IMR-90 (cell line): ENCODE results near the gene MPND. TPM values are rescaled to one million over a fixed set of nuclear protein-coding genes. Genes with fewer than 3 reads are reported as not detected.

Source experiments
- ATAC-seq: fragments of 200-7000 bp; cut with Tn5 transposase; 2 replicates; pipeline ENCODE4 v1.9.1; 2020; ENCODE audit warnings: low read depth, mild to moderate bottlenecking, moderate library complexity
- BruUV-seq: library from RNA; stranded (reverse); fragments of 400-500 nt; replicated peaks from 2 replicates; lab custom pipeline; 2021; lab: Mats Ljungman, UMichigan
- CTCF ChIA-PET: fragments of 300-600 bp; formaldehyde crosslinking; extraction: SDS; loops from one replicate; lab custom pipeline; 2021; ENCODE audit warnings: antibody characterized with exemption; lab: Yijun Ruan, JAX
- POLR2A ChIA-PET: fragments of 300-600 bp; sonication (Branson Sonifier 250); formaldehyde crosslinking; loops from one replicate; lab custom pipeline; 2022; ENCODE audit warnings: antibody characterized with exemption; ENCODE audit not compliant: unreplicated experiment; lab: Charles Lee
- DNase-seq: peaks from one replicate; pipeline ENCODE4 v3.0.0; 2013
- H2AFZ ChIP-seq: replicated peaks from 2 replicates; pipeline ENCODE3; 2013; ENCODE audit warnings: low read length, mild to moderate bottlenecking; ENCODE audit not compliant: poor library complexity
- H2AK5ac ChIP-seq: 2 replicates; pipeline ENCODE4 v1.6.1; 2013; ENCODE audit warnings: low read depth, low read length, inconsistent platforms
- H2AK9ac ChIP-seq: replicated peaks from 2 replicates; pipeline ENCODE3; 2013; ENCODE audit warnings: mild to moderate bottlenecking, low read depth, low read length, moderate library complexity; ENCODE audit not compliant: poor library complexity
- H2BK120ac ChIP-seq: 2 replicates; pipeline ENCODE4 v1.6.1; 2013; ENCODE audit warnings: low read depth, low read length, inconsistent platforms
- H2BK15ac ChIP-seq: 3 replicates; pipeline ENCODE4 v1.6.1; 2013; ENCODE audit warnings: low read depth, low read length, inconsistent platforms
- H2BK20ac ChIP-seq: 2 replicates; pipeline ENCODE4 v1.6.1; 2013; ENCODE audit warnings: low read depth, mild to moderate bottlenecking, inconsistent platforms, low read length, moderate library complexity
- H2BK5ac ChIP-seq: 2 replicates; pipeline ENCODE4 v1.6.1; 2013; ENCODE audit warnings: mild to moderate bottlenecking, low read depth, low read length, inconsistent platforms; ENCODE audit not compliant: poor library complexity, severe bottlenecking
- H3K14ac ChIP-seq: replicated peaks from 2 replicates; pipeline ENCODE4 v1.6.1; 2013; ENCODE audit warnings: low read depth, low read length, inconsistent platforms
- H3K18ac ChIP-seq: 2 replicates; pipeline ENCODE4 v1.6.1; 2013; ENCODE audit warnings: low read depth, low read length, control low read depth
- H3K23ac ChIP-seq: 2 replicates; pipeline ENCODE4 v1.6.1; 2013; ENCODE audit warnings: low read depth, low read length, inconsistent platforms
- H3K27ac ChIP-seq: 2 replicates; pipeline ENCODE4 v1.5.1; 2013; ENCODE audit warnings: mild to moderate bottlenecking, control low read depth, low read length; ENCODE audit not compliant: insufficient read depth
- H3K27me3 ChIP-seq: 2 replicates; pipeline ENCODE4 v1.6.1; 2013; ENCODE audit warnings: low read length; ENCODE audit not compliant: control insufficient read depth, insufficient read depth
- H3K36me3 ChIP-seq: 2 replicates; pipeline ENCODE4 v1.6.1; 2013; ENCODE audit warnings: low read length, mixed read lengths; ENCODE audit not compliant: control insufficient read depth, insufficient read depth
- H3K4ac ChIP-seq: 2 replicates; pipeline ENCODE4 v1.6.1; 2013; ENCODE audit warnings: low read depth, low read length, inconsistent platforms
- H3K4me1 ChIP-seq: 2 replicates; pipeline ENCODE4 v1.6.1; 2013; ENCODE audit warnings: low read length, mixed read lengths; ENCODE audit not compliant: control insufficient read depth, insufficient read depth
- H3K4me2 ChIP-seq: 2 replicates; pipeline ENCODE4 v1.6.1; 2013; ENCODE audit warnings: low read depth, mild to moderate bottlenecking, control low read depth, low read length, moderate library complexity
- H3K4me3 ChIP-seq: 2 replicates; pipeline ENCODE4 v1.5.1; 2013; ENCODE audit warnings: low read depth, mild to moderate bottlenecking, control low read depth, low read length, moderate library complexity; ENCODE audit not compliant: insufficient read depth
- H3K56ac ChIP-seq: 2 replicates; pipeline ENCODE4 v1.6.1; 2013; ENCODE audit warnings: low read length, inconsistent platforms; ENCODE audit not compliant: insufficient read depth; ENCODE audit errors: extremely low read depth
- H3K79me1 ChIP-seq, 2 experiments: 2 replicates each; pipeline ENCODE4 v1.6.1; 2013; ENCODE audit warnings: low read length in 2 of 2, inconsistent platforms in 1 of 2, low read depth in 1 of 2
- H3K9ac ChIP-seq: 2 replicates; pipeline ENCODE4 v1.6.1; 2013; ENCODE audit warnings: low read depth, low read length, control low read depth
- H3K9me1 ChIP-seq: 2 replicates; pipeline ENCODE4 v1.6.1; 2013; ENCODE audit warnings: low read length, inconsistent platforms; ENCODE audit not compliant: insufficient read depth
- H3K9me3 ChIP-seq: 2 replicates; pipeline ENCODE4 v1.6.1; 2013; ENCODE audit warnings: low read length; ENCODE audit not compliant: control insufficient read depth, insufficient read depth
- H4K20me1 ChIP-seq: 2 replicates; pipeline ENCODE4 v1.6.1; 2013; ENCODE audit warnings: low read length, inconsistent platforms; ENCODE audit not compliant: insufficient read depth
- H4K5ac ChIP-seq: 2 replicates; pipeline ENCODE4 v1.6.1; 2013; ENCODE audit warnings: mild to moderate bottlenecking, low read depth, low read length, control low read depth
- H4K8ac ChIP-seq, 2 experiments: 2 replicates each; pipeline ENCODE4 v1.6.1; 2013; ENCODE audit warnings: low read depth in 2 of 2, low read length in 2 of 2, control low read depth in 1 of 2, inconsistent platforms in 1 of 2
- H4K91ac ChIP-seq: 2 replicates; pipeline ENCODE4 v1.6.1; 2013; ENCODE audit warnings: low read depth, low read length, inconsistent platforms; ENCODE audit not compliant: insufficient read depth
- BHLHE40 ChIP-seq: fragments of 150-350 bp; IDR thresholded peaks from 2 replicates; pipeline ENCODE4 v1.6.1; 2016; ENCODE audit warnings: mild to moderate bottlenecking, low read depth, low read length
- CEBPB ChIP-seq: IDR thresholded peaks from 2 replicates; pipeline ENCODE4 v1.6.1; 2012; ENCODE audit warnings: low read depth, low read length, improper control_type of control experiment
- CHD1 ChIP-seq: IDR thresholded peaks from 2 replicates; pipeline ENCODE4 v1.6.1; 2012; ENCODE audit warnings: low read depth, low read length, improper control_type of control experiment
- FOS ChIP-seq: fragments of 150-350 bp; IDR thresholded peaks from 2 replicates; pipeline ENCODE4 v1.6.1; 2016; ENCODE audit warnings: low read depth, low read length
- MAFK ChIP-seq: IDR thresholded peaks from 2 replicates; pipeline ENCODE4 v1.6.1; 2012; ENCODE audit warnings: low read depth, low read length, improper control_type of control experiment
- MAZ ChIP-seq: IDR thresholded peaks from 2 replicates; pipeline ENCODE4 v1.6.1; 2012; ENCODE audit warnings: low read depth, mild to moderate bottlenecking, low read length, improper control_type of control experiment, moderate library complexity, borderline replicate concordance
- MXI1 ChIP-seq: IDR thresholded peaks from 2 replicates; pipeline ENCODE4 v1.6.1; 2012; ENCODE audit warnings: low read depth, mild to moderate bottlenecking, low read length, moderate library complexity, borderline replicate concordance
- NFE2L2 ChIP-seq: fragments of 150-350 bp; IDR thresholded peaks from 2 replicates; pipeline ENCODE4 v1.6.1; 2016; ENCODE audit warnings: low read depth, mild to moderate bottlenecking, low read length
- POLR2A ChIP-seq: IDR thresholded peaks from 2 replicates; pipeline ENCODE4 v1.6.1; 2012; ENCODE audit warnings: mild to moderate bottlenecking, low read depth, low read length
- RAD21 ChIP-seq: IDR thresholded peaks from 2 replicates; pipeline ENCODE4 v1.6.1; 2012; ENCODE audit warnings: low read length, improper control_type of control experiment
- RCOR1 ChIP-seq: IDR thresholded peaks from 2 replicates; pipeline ENCODE4 v1.6.1; 2012; ENCODE audit warnings: mild to moderate bottlenecking, low read length, improper control_type of control experiment; ENCODE audit not compliant: insufficient replicate concordance
- RFX5 ChIP-seq: IDR thresholded peaks from 2 replicates; pipeline ENCODE4 v1.8.0; 2012; ENCODE audit warnings: low read depth, mild to moderate bottlenecking, low read length, moderate library complexity
- SMC3 ChIP-seq: fragments of 150-350 bp; IDR thresholded peaks from 2 replicates; pipeline ENCODE4 v1.6.1; 2016; ENCODE audit warnings: low read depth, mild to moderate bottlenecking, antibody characterized with exemption, low read length, moderate library complexity
- WGBS, 2 experiments: methylation state at CpG; one replicate each; pipeline versions ENCODE4 v1.1.5 to v1.1.7; 2013; ENCODE audit warnings: missing lambda C conversion rate in 2 of 2; ENCODE audit not compliant: insufficient read length in 1 of 2; ENCODE audit errors: extremely low coverage in 2 of 2; 5-methylcytosine and 5-hydroxymethylcytosine counted together
- dilution Hi-C: fragments of 300-500 bp; cut with HindIII; formaldehyde crosslinking; loops from one replicate; pipeline ENCODE4 v1.14.3; 2018; ENCODE audit warnings: low sequenced_read_pairs; ENCODE audit not compliant: unreplicated experiment
- in situ Hi-C: fragments of 300-500 bp; cut with MboI; formaldehyde crosslinking; loops from 3 replicates; pipeline ENCODE4 v1.14.3; 2019; ENCODE audit warnings: low sequenced_read_pairs, inconsistent platforms, mixed read lengths
- intact Hi-C: fragments of 100-400 bp; cut with micrococcal nuclease; formaldehyde crosslinking; loops from 2 replicates; pipeline ENCODE4 v1.10.0; 2022
- polyA plus RNA-seq, 3 experiments: library from polyadenylated mRNA; depleted of rRNA; stranded (reverse); fragments of >200 nt; gene quantifications; 2 replicates each; pipeline ENCODE4 v1.2.3, GENCODE V29; 2012; ENCODE audit warnings: low replicate concordance in 1 of 3
- total RNA-seq: library from RNA; depleted of rRNA; stranded (reverse); fragments of >200 nt; gene quantifications from 2 replicates; pipeline ENCODE4 v1.2.3, GENCODE V29; 2012
- TF ChIP-seq, protein P1 (sequence below): fragments of 150-350 bp; IDR thresholded peaks from 2 replicates; pipeline ENCODE4 v1.6.1; 2016; ENCODE audit warnings: low read depth, mild to moderate bottlenecking, low read length, moderate library complexity, borderline replicate concordance
- TF ChIP-seq, protein P2 (sequence below): fragments of 150-350 bp; IDR thresholded peaks from 2 replicates; pipeline ENCODE4 v1.6.1; 2017; ENCODE audit warnings: mild to moderate bottlenecking, antibody characterized with exemption, low read length, low read depth
- TF ChIP-seq, protein P3 (sequence below): conservative IDR thresholded peaks from 2 replicates; pipeline ENCODE4 v1.5.1; 2012; ENCODE audit warnings: mild to moderate bottlenecking, low read depth, low read length, improper control_type of control experiment

MPND gene
- total and polyA plus RNA-seq, 2 of the 4 experiments (the other 2 are of a cell fraction): 2.3 to 8.1 TPM

DNA sequence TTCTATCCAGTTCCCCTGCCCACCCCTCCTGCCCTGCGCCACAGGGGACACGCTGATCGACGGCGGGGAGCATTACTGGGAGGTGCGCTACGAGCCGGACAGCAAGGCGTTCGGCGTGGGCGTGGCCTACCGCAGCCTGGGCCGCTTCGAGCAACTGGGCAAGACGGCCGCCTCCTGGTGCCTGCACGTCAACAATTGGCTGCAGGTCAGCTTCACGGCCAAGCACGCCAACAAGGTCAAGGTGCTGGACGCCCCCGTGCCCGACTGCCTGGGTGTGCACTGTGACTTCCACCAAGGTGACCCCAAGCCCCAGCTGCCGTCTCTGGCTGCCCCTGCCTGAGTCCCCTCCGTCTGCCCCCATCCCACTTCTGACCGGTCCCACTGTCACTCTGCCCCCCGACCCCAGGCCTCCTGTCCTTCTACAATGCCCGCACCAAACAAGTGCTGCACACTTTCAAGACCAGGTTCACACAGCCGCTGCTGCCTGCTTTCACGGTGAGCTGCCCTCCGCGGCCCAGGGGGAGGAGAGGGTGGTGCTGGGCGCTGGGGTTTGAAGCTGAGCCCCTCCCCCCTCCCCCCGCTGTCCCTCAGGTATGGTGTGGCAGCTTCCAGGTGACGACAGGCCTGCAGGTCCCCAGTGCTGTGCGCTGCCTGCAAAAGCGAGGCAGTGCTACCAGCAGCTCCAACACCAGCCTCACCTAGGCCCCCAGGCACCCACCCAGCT, 20.3 kb upstream of the MPND start:
- no TSS peak for BruUV-seq
- intact Hi-C loops (no loop called here), in situ Hi-C loops (no loop called here)

More for the DNA sequence above, 20.3 kb upstream of the MPND start:
- Histone ChIP-seq H3K4me2 (no peak overlapping the region), H3K4me1 (no peaks in the 10 kb centered on the region), H3K79me1 (no peaks in the 10 kb centered on the region), H3K9me1 (no peaks in the 10 kb centered on the region), H3K9ac (no peak overlapping the region), H2AK5ac (no peak overlapping the region), H3K27ac (no peak overlapping the region), H2BK20ac (no peak overlapping the region), H3K18ac (no peak overlapping the region), H4K5ac (no peak overlapping the region), H3K23ac (no peak overlapping the region), H4K20me1 (no peaks in the 10 kb centered on the region), H3K56ac (no peak overlapping the region), H4K91ac (no peak overlapping the region), H2AFZ (peak overlapping the region; percentile 10), H3K36me3 (no peaks in the 10 kb centered on the region), H2BK5ac (no peak overlapping the region), H3K4ac (no peak overlapping the region), H3K27me3 (no peaks in the 10 kb centered on the region; the same call in 1 of the 2 replicates), H3K9me3 (peaks cover 3% of the 10 kb centered on the region; the same call in 1 of the 2 replicates), H2BK15ac (no peak overlapping the region), H3K4me3 (no peak overlapping the region), H2AK9ac (no peak overlapping the region), H3K14ac (no peak overlapping the region), H4K8ac (no peak overlapping the region), H2BK120ac (no peak overlapping the region)
- no peak for TF ChIP-seq MAFK
- TF ChIP-seq, protein P1, sequence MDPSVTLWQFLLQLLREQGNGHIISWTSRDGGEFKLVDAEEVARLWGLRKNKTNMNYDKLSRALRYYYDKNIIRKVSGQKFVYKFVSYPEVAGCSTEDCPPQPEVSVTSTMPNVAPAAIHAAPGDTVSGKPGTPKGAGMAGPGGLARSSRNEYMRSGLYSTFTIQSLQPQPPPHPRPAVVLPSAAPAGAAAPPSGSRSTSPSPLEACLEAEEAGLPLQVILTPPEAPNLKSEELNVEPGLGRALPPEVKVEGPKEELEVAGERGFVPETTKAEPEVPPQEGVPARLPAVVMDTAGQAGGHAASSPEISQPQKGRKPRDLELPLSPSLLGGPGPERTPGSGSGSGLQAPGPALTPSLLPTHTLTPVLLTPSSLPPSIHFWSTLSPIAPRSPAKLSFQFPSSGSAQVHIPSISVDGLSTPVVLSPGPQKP: no peak
- TF ChIP-seq, protein P2, sequence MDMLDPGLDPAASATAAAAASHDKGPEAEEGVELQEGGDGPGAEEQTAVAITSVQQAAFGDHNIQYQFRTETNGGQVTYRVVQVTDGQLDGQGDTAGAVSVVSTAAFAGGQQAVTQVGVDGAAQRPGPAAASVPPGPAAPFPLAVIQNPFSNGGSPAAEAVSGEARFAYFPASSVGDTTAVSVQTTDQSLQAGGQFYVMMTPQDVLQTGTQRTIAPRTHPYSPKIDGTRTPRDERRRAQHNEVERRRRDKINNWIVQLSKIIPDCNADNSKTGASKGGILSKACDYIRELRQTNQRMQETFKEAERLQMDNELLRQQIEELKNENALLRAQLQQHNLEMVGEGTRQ: no peak
- TF ChIP-seq RFX5: no peak
- TF ChIP-seq BHLHE40: no peak
- no peak for TF ChIP-seq POLR2A
- no peak for TF ChIP-seq RAD21
- TF ChIP-seq, protein P3, sequence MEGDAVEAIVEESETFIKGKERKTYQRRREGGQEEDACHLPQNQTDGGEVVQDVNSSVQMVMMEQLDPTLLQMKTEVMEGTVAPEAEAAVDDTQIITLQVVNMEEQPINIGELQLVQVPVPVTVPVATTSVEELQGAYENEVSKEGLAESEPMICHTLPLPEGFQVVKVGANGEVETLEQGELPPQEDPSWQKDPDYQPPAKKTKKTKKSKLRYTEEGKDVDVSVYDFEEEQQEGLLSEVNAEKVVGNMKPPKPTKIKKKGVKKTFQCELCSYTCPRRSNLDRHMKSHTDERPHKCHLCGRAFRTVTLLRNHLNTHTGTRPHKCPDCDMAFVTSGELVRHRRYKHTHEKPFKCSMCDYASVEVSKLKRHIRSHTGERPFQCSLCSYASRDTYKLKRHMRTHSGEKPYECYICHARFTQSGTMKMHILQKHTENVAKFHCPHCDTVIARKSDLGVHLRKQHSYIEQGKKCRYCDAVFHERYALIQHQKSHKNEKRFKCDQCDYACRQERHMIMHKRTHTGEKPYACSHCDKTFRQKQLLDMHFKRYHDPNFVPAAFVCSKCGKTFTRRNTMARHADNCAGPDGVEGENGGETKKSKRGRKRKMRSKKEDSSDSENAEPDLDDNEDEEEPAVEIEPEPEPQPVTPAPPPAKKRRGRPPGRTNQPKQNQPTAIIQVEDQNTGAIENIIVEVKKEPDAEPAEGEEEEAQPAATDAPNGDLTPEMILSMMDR: no peak
- TF ChIP-seq FOS: no peak
- TF ChIP-seq MAZ: no peak
- no peak for TF ChIP-seq RCOR1
- TF ChIP-seq NFE2L2: no peak
- no peak for TF ChIP-seq MXI1
- TF ChIP-seq CEBPB: no peak
- TF ChIP-seq SMC3: no peak
- TF ChIP-seq CHD1: no peak
- whole genome bisulfite sequencing, 2 experiments: 94% methylated on average over 20 of the region's 37 CpGs; no CpG with 5 or more reads in 1 of the 2 experiments
- dilution Hi-C loops: no loop called here
- ATAC-seq (no peak), DNase-seq (no peak)
- ChIA-PET POLR2A (no interaction called here), CTCF (no interaction called here)
